ENCODE data around the gene PHLDA3. TPM values are rescaled to one million over a fixed set of nuclear protein-coding genes. Genes with fewer than 3 reads are reported as not detected.

The PHLDA3 gene
- total and polyA plus RNA-seq, 2 donors (not counting 3 experiments of a cell fraction or from before 2014, with no cell fraction given) = 21.4 to 29.5 TPM

DNA sequence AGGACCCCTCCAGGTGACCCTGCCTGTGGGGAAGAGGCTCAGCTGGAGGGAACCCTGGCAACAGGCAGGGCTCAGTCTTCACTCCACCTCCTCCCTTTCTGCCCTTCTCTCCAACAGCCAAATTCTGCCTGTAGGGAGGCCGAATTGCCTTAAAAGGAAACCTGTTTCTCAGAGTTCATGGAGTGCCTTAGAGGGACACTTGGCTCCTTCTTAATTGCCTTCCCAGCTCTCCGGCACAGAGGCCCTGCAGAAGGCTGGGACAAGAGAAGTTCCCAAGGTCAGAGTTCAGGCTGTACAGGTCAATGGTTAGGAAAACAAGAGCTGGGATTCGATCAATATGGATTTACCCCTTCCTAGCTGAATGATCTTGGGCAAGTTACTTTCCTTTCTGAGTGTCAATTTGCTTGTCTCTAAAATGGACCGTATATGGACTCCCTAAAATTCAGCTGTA lies 31.7 kb upstream of the PHLDA3 start:
- Histone ChIP-seq H3K36me3 (ENCODE audit: control insufficient read depth in 2 of 2, extremely low read depth in 1 of 2, insufficient read depth in 2 of 2, low read length in 2 of 2) (peaks cover 3% of the 10 kb centered on the region in 2 experiments), H3K4me2 (ENCODE audit: insufficient read depth, low read length) (no peak overlapping the region)

More for the DNA sequence above, 31.7 kb upstream of the PHLDA3 start:
- intact Hi-C loops (cut with micrococcal nuclease) = no loop called here
- H3K4me3 ChIP-seq (replicated peaks in 1 of 3; ENCODE audit: insufficient read depth in 1 of 3, low read depth in 1 of 3, low read length in 3 of 3) = no peak overlapping the region
- DNase-seq (ENCODE audit: low read depth, low spot score) (no peak), FAIRE-seq (no peak)
- POLR2A ChIA-PET = interaction anchor here (0.6 to 7.8 kb wide), 3 partner anchors 11 to 32 kb away, joined by 3 to 124 read pairs (median 5); partner anchors contain the start of gene PHLDA3
- H3K9me1 ChIP-seq (replicated peaks; ENCODE audit: control insufficient read depth, extremely low read depth, insufficient read depth, low read length) = no peaks in the 10 kb centered on the region
- peaks cover 61% of the 10 kb centered on the region for H3K4me1 ChIP-seq (ENCODE audit: control insufficient read depth, extremely low read depth, insufficient read depth, low read length)
- H3K27me3 ChIP-seq (ENCODE audit: control insufficient read depth in 2 of 2, insufficient read depth in 2 of 2, low read length in 2 of 2) = no peaks in the 10 kb centered on the region
- no peaks in the 10 kb centered on the region for H4K20me1 ChIP-seq (replicated peaks; ENCODE audit: control insufficient read depth, extremely low read depth, insufficient read depth, low read length)
- CTCF ChIA-PET = interaction anchor here (1.5 to 28.3 kb wide), 3 partner anchors 5 to 53 kb away, joined by 5 to 1317 read pairs (median 1317); partner anchors contain the start of gene CSRP1
- H3K79me2 ChIP-seq (ENCODE audit: control insufficient read depth, insufficient read depth, low read length) = peaks cover 95% of the 10 kb centered on the region
- BruUV-seq (replicated peaks) = no TSS peak
- dilution Hi-C loops (cut with MboI; ENCODE audit: extremely low pct_ligation_motif_present, low sequenced_read_pairs) = no loop called here
- no peak overlapping the region for H3K9ac ChIP-seq (replicated peaks; ENCODE audit: extremely low read depth, insufficient read depth, low read length)
- peak overlapping the region; percentile 28 for H3K27ac ChIP-seq (ENCODE audit: insufficient read depth, low read depth, low read length)
- no peak overlapping the region for H2AFZ ChIP-seq (ENCODE audit: low read depth, low read length)
- TF ChIP-seq JUN (IDR thresholded peaks at IDR 0.05; ENCODE audit: borderline replicate concordance, insufficient read depth, insufficient read length, low read depth) (no peak), EZH2 (IDR thresholded peaks at IDR 0.05; ENCODE audit: borderline replicate concordance, low read depth, low read length, severe bottlenecking) (no peak), MYC (IDR thresholded peaks at IDR 0.05; ENCODE audit: low read depth, low read length) (no peak), POLR2AphosphoS5 (IDR thresholded peaks at IDR 0.05; ENCODE audit: insufficient read depth, low read depth, low read length) (no peak), POLR2A (IDR thresholded peaks at IDR 0.05; ENCODE audit: low read depth, low read length) (no peak), FOS (IDR thresholded peaks at IDR 0.05; ENCODE audit: borderline replicate concordance, insufficient read depth, low read length) (no peak), GATA2 (IDR thresholded peaks at IDR 0.05; ENCODE audit: insufficient read depth, insufficient read length, low read depth, low read length) (no peak)
- TF ChIP-seq, protein P1, sequence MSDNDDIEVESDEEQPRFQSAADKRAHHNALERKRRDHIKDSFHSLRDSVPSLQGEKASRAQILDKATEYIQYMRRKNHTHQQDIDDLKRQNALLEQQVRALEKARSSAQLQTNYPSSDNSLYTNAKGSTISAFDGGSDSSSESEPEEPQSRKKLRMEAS (IDR thresholded peaks at IDR 0.05; ENCODE audit: insufficient read depth, insufficient read length) = no peak
- TF ChIP-seq, protein P2, sequence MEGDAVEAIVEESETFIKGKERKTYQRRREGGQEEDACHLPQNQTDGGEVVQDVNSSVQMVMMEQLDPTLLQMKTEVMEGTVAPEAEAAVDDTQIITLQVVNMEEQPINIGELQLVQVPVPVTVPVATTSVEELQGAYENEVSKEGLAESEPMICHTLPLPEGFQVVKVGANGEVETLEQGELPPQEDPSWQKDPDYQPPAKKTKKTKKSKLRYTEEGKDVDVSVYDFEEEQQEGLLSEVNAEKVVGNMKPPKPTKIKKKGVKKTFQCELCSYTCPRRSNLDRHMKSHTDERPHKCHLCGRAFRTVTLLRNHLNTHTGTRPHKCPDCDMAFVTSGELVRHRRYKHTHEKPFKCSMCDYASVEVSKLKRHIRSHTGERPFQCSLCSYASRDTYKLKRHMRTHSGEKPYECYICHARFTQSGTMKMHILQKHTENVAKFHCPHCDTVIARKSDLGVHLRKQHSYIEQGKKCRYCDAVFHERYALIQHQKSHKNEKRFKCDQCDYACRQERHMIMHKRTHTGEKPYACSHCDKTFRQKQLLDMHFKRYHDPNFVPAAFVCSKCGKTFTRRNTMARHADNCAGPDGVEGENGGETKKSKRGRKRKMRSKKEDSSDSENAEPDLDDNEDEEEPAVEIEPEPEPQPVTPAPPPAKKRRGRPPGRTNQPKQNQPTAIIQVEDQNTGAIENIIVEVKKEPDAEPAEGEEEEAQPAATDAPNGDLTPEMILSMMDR (IDR thresholded peaks at IDR 0.05; ENCODE audit: extremely low read depth in 1 of 2, insufficient read depth in 1 of 2, low read depth in 1 of 2, low read length in 2 of 2) = no peak
- no peaks in the 10 kb centered on the region for H3K9me3 ChIP-seq (replicated peaks; ENCODE audit: control insufficient read depth, insufficient read depth, low read length)
